ENCODE results near the gene SLC13A3.

Gene SLC13A3

DNA sequence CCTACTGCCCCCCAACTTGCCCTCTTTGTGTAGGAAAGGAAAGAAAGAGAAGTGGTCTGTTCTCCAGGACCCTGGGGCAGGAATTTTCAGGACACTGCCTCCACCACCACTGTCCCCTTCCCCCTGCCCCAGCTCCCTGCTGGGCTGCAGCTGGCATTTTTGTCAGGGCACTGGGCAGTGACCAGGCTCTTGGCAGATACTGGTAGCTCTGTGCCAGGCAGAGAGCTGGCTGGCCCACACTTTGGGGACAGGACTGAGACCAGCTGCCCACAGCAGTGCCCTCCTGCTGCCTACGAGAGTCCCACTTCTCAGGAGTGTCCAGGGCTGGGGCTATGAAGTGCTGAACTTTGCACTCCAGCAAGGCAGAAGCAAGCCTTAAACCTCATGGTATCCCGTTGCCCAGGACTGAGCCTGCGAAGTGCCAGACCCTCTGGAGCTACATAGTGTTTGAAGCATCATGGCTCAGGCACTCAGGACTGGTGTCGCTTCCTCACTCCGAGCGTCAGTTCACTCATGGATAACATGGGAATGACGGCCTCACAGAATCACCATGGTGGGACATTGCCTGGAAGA is 19.3 kb downstream of the SLC13A3 start:
- DNase-seq = no peak

- DNase-seq = no peak
Measured at GRCh38 chr20:46631212-46631869, 19.9 kb downstream of the SLC13A3 start.

- DNase-seq = no peak
Measured at GRCh38 chr20:46630306-46630705, 21.0 kb downstream of the SLC13A3 start.

GRCh38 chr20:46629341-46629740 is 21.9 kb downstream of the SLC13A3 start:
- DNase-seq = no peak

DNA sequence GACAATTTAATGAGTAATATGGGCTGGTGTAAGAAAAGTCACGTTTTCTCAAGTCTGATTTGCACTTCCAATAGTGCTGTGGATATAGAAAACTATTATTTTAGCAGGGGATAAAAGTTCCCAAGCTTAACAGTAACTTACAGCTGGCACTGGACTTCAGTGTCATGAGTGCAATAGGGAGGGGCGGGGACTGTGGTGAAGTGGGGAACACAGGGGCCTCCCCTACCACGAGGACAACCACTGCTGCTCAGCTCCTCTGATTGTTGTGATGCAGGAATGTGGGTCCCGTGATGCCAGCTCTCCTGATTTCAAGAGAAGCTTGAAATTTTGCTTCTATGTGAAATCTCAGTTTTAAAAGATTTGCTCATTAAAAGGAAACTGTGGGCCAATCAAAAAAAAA is 24.0 kb downstream of the SLC13A3 start:
- no peak for DNase-seq

DNA sequence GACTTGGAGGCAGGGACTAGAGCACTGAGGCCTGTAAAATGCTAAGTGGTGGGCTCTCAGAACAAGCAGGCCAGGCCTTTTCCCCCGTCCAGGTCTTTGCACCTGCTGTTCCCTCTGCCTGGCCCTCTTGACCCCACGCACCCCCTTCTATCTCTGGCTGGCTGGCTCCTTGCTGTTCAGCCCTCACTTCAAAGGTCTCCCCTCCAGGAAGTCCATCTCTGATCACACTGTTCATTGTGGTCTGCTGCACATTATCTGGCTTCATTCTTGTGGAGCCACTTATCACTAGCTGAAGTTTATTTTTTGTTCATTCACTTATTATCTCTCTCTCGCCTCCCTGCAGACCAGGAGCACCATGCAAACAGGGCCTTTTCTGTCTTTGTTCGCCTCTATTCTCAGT is 24.5 kb downstream of the SLC13A3 start:
- no peak for DNase-seq

DNA sequence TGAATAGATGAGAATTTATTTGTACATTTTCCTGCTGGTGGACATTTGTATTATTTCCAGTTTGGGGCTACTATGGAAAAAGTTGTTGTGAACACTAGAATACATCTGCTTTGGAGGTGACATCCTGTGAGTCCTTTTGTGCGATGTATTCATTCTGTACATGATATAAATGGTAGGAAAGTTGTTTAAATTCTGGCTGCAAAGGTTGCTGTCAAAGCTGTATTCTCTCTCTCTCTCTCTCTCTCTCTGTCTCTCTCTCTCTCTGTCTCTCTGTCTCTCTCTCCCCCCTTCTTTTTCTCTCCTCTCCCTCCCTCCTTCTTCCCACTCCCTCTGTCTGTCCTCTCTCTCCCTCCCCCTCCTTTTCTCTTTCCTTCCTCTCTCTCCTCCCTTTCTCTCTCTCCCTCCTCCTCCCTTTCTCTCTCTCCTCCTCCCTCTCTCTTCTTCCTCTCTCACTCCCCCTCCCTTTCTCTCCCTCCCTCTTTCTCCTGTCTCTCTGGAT is 25.3 kb downstream of the SLC13A3 start:
- DNase-seq = no peak

DNA sequence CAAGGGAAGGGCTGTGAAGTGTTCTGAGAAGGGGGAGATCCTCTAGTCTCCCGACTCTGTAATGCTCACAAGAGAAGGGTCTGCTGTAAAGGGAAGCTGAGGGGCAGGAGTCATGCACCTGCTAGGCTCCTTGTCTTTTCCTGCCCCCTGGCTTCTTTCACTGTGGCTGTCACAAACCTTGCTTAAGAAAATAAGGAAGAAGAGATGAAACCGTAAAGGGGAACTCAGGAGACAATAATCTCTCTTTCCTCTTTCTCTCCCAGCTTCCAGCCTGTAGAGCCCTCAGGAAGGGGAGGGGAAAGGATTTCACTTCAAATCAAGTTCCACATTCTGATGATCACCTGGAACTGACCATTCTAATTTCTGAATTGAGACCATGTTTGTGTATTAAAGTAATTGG is 26.3 kb downstream of the SLC13A3 start:
- no peak for DNase-seq

- DNase-seq = no peak
Measured at GRCh38 chr20:46622165-46622564, 29.1 kb downstream of the SLC13A3 start.

DNA sequence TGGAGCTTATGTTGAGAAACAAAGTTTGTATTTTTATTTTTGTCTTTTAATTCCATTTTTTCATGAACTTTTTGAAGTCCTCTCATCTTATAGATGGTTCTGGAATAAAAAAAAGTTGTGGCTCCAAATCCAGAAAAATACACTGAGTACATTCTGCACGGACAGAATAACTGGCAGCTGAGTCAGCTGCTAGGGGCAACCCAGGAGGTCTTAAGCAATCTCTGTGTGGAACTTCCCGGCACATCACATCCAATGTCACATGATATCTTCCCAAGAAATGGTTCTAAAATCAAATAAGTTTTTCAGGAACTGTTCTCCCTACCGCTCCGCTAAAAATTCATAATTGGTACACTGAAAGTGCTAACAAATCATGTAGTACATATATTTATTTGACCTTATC is 29.8 kb downstream of the SLC13A3 start:
- no peak for DNase-seq

DNA sequence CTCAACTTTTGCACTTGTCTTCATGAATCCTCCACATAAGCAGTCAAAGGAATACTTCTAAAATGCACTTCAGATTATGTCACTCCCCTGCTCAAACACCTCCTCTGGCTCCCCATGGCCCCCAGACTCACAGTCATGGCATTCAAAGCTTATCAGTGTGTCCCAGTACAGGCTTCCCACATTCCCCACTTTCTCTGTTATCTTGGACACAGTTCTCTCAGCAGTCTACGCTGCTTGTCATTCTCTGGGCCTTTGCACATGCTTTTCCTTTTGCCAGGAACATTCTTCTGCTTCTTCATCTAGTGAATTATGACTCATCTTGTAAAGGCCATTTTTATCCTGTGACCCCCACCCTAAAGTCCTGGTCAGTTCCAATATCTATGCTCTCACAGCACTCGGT is 31.8 kb downstream of the SLC13A3 start:
- DNase-seq = no peak

GRCh38 chr20:46618316-46619100 is 32.8 kb downstream of the SLC13A3 start:
- DNase-seq = no peak

- no peak for DNase-seq
Measured at GRCh38 chr20:46614503-46614902, 36.8 kb downstream of the SLC13A3 start.

DNA sequence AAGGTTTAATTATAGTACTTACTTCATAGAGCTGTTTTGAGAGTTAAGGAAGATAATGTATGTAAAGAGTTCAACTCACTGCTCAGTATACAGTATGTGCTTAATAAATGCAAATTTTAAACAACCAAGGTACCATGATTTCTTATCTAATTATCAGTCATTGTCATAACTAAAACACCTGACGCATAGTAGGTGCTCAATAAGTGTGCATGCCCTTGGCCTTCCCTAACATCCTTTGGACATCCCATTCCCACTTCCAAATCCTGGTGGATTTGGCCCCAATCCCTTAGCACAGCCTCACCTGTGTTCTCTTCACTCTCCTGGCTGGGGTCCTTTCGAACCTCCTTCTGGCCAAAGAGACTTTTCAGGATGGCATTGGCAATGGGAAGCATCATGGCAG is 41.1 kb downstream of the SLC13A3 start:
- no peak for DNase-seq

DNA sequence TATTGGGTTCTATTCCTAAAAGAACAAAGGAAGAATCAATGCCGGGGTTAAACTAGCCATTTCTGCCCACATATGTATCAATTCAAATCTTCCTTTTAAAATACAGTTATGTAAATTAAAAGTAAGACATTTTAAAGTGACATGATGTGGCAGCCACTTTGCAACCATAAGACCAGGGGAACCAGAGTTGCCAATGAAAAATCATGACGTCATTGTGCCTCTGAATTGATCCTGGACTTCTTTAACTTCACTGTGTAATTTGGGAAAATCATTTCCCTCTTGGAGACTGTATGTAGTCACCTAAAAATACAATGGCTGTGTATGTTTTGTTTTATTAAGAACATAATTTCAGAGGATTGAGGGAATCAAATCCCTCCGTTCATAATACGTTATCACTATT is 42.2 kb downstream of the SLC13A3 start:
- no peak for DNase-seq

DNA sequence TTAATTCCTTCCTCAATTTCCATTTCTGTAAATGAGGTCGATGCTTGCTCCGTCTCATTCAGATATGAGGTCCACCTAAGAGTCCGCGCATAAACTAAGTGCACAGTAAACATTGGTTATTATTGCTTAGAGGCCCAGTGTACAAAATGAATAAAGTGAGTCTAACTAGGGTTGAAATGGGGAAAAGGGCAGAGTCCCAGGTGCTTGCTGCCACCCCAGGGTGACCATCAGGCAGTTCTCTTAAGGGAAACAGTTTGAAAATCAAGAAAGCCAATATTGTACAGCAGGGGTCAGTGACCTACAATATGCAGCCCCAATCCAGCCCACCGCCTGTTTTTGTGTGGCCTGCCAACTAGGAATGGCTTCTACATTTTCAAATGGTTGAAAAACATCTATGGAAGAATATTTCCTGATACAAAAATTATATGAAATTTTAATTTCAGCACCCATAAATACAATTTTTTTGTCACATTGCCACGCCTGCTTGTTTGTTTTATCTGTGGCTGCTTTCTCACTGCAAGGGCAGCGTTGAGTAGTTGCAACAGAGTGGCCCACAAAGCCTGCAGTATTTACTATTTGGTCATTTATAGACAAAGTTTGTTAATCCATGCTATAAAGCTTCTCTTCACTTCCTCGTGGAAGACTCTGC is 43.3 kb downstream of the SLC13A3 start:
- no peak for DNase-seq

DNA sequence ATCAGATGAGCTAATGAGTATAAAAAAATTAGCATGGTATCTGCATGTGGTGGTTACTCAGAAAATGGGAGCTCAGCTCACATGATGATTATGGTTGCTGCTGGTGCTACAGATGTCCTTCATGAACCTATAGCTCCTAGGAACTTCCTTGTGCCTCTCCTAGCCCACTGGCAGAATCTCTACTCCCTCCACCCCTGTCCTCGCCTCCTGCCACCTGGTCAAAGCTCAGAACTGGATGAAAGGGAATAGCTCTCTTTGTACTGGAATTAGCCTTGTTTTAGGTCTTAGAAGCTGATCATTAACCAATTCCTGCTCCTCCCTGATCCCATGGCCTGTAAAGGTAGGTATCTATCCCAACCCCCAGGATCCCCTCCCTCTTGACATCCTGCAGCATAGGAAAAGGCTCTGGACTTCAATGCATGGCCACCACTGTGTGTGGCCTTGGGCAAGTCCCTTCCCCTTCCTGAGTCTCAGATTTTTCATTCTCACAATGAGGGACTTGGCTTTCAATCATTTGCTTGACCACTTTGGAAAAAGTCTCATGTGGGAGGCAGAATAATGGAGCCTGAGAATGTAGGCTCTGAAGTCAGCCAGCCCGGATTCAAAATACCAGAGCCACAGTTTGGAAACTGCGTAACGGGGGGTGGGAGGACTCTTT is 43.9 kb downstream of the SLC13A3 start:
- DNase-seq = no peak

GRCh38 chr20:46606817-46607190 is 44.5 kb downstream of the SLC13A3 start:
- no peak for DNase-seq

DNA sequence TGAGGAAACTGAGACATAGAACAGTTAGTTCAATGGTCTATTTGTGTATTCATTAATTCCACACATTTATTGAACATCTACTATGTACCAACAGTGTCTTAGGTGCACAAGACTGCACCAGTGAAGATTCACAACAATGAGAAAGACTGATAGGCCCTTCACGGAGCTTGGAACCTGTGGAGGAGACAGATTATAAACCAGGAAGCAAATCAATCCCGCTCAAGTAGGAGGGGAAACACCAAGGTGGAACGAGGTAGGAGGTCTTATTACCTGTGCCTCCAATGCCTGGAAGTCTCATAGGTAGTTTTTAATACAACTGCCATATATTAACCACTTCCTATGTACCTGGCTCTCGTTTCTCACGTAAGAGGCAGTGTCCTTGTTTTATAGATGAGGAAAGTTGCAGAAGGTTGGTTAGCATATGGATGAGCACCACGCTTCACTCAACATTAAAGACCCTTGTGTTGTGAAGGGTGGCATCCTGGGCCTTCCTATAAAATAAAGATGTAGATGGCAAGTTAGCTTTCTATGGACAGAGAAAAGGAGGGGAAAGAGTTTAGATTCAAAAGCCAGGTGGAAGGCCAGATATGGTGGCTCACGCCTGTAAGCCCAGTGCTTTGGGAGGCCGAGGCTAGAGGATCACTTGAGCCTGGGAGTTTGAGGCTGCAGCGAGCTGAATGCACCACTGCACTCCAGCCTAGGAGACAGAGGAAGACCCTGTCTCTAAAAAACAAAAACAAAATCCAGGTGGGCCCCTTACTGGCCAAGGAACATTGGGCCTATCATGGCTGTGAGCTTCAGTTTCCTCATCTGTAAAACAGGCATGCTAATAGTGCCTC is 45.1 kb downstream of the SLC13A3 start:
- DNase-seq = no peak

DNA sequence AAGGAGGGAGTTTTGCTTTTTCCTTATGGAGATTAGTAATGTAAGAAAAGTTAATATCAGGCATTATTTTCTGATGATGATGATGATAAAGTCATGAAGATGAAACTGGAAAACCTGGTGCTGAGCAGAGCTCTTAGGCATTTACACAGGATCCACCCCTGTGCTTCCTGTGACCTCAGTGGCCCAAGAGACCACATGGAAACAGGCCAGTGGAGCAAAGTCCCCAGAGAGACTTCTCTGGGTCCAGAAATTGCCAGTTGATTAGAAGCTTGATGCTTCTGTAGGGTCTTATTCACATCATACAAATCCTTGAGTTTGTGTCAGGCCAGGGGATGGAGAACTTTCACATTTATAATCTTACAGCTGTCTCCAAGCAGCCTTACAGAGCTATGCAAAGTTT is 46.1 kb downstream of the SLC13A3 start:
- DNase-seq = no peak

DNA sequence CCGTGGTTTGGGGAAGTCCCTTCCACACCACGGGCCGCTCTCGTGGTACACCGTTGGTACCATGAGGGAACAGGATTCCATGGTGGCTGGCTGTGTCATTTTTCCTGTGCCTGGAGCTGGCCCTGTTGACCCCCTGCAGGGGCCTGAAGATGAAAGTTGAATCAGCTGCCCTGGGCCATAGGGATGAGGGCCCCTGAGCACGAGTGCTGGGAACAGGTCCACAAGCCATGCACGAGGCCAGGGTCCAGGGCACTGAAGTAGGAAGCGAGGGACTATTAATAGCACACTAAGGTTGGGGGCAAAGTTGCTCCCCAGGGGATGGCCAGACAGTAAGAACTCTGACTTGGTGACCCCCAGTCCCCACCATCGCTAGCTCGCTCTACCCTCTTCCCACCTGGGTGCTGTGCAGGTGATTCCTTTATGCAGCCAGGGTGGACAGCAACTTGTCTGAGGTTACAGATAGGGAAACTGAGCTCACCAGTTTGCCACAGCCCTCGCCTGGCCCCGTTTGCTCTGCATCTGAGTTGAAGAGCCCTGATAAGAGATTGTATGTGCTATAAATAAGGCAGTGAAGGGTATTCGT is 46.6 kb downstream of the SLC13A3 start:
- no peak for DNase-seq

DNA sequence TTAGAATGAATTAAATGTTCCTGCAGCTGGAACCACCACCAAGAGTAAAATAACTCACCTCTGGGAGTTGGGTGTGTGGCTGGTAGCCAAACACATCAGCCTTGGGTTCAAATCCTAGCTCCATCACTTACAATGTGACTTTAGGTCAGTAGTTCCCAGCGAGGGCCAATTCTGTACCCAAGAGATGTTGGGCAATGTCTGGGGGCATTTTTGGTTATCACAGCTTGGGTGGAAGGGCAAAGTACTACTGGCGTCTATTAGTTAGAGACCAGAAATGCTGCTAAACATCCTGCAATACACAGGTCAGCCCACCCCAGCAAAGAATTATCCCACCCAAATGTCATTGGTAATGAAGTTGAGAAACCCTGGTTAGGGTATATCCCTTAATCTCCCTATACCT is 48.8 kb downstream of the SLC13A3 start:
- no peak for DNase-seq
